Glomerular visceral epithelial cell (primary cell): ENCODE results near the gene JPH3.
"Not testable (repeated sequence)": the region's sequence is repeated elsewhere in the genome, so short reads cannot be mapped to it uniquely, and the experiment has no call there.

Source experiments
- DNase-seq: peaks from one replicate; pipeline ENCODE4 v3.0.0-alpha.2; 2016; ENCODE audit errors: extremely low spot score

The JPH3 gene

GRCh38 chr16:87681051-87681602 is 78.8 kb downstream of the JPH3 start:
- DNase-seq, result not testable (repeated sequence)

GRCh38 chr16:87681981-87682570 is 79.8 kb downstream of the JPH3 start:
- peak; percentile 41 for DNase-seq

GRCh38 chr16:87682852-87683399 is 80.6 kb downstream of the JPH3 start:
- DNase-seq, result no peak

DNA sequence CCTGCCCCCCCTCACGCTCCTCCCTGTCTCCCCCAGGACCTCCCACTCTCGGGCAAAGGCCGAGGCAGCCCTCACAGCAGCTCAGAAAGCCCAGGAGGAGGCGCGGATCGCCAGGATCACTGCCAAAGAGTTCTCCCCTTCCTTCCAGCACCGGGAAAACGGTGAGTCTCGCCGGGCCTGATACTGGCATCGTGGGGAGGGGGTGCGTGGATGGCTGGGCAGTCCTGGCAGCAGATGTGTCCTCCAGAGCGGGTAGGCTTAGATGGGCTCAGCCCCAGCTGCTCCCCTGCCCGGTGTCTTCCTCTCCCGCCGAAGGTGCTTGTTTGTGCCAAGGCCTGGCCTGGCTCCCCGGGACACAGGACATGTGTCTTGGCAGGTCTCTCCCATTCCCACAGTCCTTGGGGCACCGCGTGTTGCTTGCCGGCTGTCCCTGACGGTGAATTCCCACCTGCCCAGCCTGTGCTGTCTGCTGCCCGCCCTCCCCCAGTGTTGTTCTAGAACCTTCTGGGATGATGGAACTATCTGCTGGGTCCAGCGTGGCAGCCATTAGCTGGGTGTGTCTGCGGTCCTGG is 81.9 kb downstream of the JPH3 start:
- no peak for DNase-seq

- DNase-seq, result no peak
Measured at GRCh38 chr16:87684711-87685404, 82.5 kb downstream of the JPH3 start.

- DNase-seq, result no peak
Measured at GRCh38 chr16:87685405-87685755, 83.1 kb downstream of the JPH3 start.

DNA sequence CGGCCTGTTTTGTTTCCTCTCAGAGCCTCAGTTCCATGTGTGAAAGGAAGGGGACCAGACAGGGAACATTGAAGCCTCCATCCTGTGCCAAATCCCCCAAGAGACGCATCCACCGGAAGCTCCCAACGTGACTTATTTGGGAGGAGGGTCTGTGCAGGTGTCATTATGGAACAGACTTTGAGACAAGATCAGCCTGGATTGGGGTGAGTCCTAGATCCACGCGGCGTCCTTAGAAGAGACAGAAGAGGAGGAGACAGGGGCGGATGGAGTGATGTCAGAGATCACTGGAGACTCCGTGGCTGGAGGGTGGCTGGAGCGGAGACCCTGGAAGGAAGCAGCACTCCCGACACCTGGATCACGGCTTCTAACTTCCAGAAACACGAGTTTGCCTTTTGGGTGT is 83.5 kb downstream of the JPH3 start:
- DNase-seq, result no peak

- no peak for DNase-seq
Measured at GRCh38 chr16:87686697-87687096, 84.4 kb downstream of the JPH3 start.

- no peak for DNase-seq
Measured at GRCh38 chr16:87687126-87687910, 85.0 kb downstream of the JPH3 start.

DNA sequence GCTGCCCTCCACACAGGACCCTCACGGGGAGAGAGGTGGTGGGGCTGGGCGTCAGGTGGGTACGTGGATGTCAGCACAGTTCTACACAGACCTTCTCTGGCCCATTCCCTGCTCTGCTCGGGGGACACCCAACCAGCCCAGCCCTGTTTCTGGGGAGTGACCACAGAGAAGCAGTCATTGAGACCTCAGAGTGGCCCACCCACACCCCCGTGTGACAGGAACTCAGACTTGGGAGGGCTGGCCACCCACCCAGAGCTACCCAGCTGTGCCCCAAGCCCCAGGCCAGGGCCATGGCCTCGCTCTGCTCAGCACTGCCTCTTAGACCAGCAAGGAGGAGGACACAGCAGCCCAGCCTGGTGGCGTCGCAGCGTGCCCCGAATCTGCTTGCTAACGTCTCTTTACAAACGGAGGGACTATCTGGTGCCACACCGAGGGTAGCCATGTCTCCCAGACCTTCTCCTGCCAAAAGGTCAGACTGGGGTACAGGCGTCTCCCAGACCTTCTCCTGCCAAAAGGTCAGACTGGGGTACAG is 85.8 kb downstream of the JPH3 start:
- DNase-seq, result no peak

DNA sequence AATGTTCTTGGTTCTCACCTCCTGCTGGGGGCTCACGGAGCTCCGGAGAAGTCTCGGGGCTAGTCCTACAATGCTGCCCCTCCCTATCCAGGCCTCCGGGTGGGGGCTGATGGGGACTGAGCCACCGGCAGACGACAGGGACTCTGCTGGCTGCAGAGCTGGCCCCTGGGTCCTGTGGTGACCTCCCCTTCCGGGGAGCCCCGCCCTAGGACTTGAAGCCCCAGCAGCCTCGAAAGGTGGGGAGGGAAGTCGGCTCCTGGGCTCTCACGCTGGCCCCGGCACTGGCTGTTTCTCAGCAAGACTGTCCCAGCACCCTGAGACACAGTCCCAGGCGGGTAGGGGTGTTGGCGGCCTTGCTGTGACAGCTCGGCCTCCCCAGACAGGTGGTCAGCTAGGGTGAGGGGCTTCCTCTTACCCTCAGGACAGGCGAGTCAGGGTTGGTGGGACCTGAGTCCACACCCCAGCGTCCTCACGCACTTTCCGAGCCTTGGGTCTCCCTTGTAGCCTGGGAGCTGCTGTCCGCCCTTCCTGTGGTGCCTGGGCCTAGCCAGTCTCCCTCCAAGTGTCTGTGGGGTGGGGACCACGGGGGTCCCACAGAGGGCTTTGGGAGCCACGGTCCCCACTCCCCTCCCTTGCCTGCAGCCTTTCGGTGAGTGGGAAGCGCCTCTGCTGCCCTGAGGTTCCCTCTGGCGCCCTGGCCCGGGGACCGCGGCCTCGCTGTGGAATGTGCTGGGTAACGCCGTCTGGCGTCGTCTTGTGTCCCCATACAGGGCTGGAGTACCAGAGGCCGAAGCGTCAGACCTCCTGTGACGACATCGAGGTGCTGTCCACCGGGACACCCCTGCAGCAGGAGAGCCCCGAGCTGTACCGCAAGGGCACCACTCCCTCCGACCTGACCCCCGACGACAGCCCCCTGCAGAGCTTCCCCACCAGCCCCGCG is 86.8 kb downstream of the JPH3 start:
- no peak for DNase-seq

GRCh38 chr16:87689956-87690465 is 87.7 kb downstream of the JPH3 start:
- DNase-seq, result no peak

- no peak for DNase-seq
Measured at GRCh38 chr16:87690911-87691685, 88.8 kb downstream of the JPH3 start.

DNA sequence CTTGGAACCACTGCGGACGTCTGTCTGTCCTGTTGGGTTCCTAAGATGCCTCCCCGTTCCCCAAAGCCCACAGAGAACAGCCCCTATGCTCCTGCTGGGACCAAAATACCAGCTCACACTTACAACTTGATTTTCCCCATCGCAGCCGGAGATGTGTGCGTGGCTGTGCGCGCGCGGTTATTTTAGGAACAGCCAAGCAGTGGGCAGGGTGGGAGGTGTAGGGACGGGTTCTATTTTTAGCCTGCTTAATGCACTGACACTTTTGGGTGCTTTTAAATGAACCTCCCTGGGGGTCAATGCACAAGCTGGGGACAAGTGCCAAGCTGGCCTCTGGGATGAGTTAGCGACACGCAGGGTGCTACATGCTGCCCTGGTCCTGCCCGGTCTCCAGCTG is 89.4 kb downstream of the JPH3 start:
- no peak for DNase-seq

- no peak for DNase-seq
Measured at GRCh38 chr16:87692176-87692575, 89.9 kb downstream of the JPH3 start.

- no peak for DNase-seq
Measured at GRCh38 chr16:87692756-87693155, 90.4 kb downstream of the JPH3 start.

DNA sequence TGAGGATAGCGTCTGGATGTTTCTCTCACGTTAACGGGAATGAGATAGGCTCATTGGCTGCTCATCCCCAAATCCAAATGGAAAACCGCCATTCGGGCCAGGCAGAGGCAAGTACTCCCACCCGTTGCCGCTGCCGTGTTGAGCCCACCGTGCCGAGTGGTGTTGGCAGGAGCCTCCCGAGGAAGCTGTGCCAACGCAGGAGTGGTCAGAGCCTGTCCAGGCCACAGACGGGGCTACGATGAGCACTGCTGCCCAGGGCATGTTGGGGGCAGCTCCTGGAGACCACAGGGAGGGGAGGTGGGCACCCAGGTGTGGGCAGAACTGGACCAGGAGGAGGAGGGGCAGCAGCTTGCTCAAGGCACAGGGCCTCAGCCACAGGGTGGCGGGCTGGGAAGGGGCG is 91.5 kb downstream of the JPH3 start:
- DNase-seq, result no peak

- DNase-seq, result no peak
Measured at GRCh38 chr16:87694441-87695125, 92.3 kb downstream of the JPH3 start.

DNA sequence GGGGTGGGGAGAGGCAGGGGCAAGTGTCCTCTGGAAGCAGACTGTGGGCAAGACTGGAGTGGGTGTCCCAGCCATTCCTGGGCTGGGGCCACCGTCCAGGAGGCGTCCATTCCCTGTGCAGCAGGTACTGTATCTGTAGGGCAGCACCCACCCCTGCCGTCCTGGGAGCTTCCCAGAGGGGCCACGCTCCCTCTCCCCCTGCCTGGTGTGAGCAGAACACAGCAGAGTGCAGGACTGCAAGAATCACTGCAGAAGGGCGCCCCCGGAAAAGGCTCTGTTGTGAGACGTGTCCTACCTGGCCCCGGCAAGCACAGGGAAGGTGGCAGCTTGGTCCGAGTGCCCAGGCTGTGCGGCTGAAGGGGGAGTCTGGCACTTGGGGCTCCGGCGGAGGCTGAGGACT is 93.2 kb downstream of the JPH3 start:
- no peak for DNase-seq
